Measurements from ENCODE around the gene ADGRL3. TPM values are rescaled to one million over a fixed set of nuclear protein-coding genes. Genes with fewer than 3 reads are reported as not detected.

Gene ADGRL3
- total and polyA plus RNA-seq, 4 donors = 0.07 to 1.7 (median 0.82) TPM

- Histone ChIP-seq H3K9ac (ENCODE audit: low read depth in 1 of 2, low read length in 2 of 2) (no peak overlapping the region), H3K9me3 (ENCODE audit: control insufficient read depth in 4 of 4, low read length in 3 of 4) (no peaks in the 10 kb centered on the region), H3K36me3 (ENCODE audit: control insufficient read depth in 4 of 4, insufficient read depth in 3 of 4, low read depth in 1 of 4, low read length in 3 of 4) (no peaks in the 10 kb centered on the region), H3K27me3 (ENCODE audit: control insufficient read depth in 4 of 4, insufficient read depth in 4 of 4, low read length in 3 of 4) (no peaks in the 10 kb centered on the region), H3K4me1 (ENCODE audit: control insufficient read depth in 4 of 4, insufficient read depth in 4 of 4, low read length in 3 of 4) (no peaks in the 10 kb centered on the region), H3K4me3 (ENCODE audit: low read depth in 1 of 3, low read length in 3 of 3) (no peak overlapping the region), H3K27ac (ENCODE audit: low read depth in 1 of 2, low read length in 2 of 2) (no peak overlapping the region)
- WGBS = 74% methylated on average over 1 of the region's 1 CpG
- TF ChIP-seq JUND (IDR thresholded peaks at IDR 0.05) (no peak), REST (IDR thresholded peaks at IDR 0.05) (no peak), NR2F2 (IDR thresholded peaks at IDR 0.05) (no peak), RXRA (IDR thresholded peaks at IDR 0.05) (no peak), HNF4A (conservative IDR thresholded peaks at IDR 0.05) (no peak), MAX (IDR thresholded peaks at IDR 0.05) (no peak), FOXA2 (IDR thresholded peaks at IDR 0.05) (no peak), ATF3 (IDR thresholded peaks at IDR 0.05) (no peak), TAF1 (conservative IDR thresholded peaks at IDR 0.05) (no peak), HNF4G (IDR thresholded peaks at IDR 0.05) (no peak), EGR1 (IDR thresholded peaks at IDR 0.05; ENCODE audit: low read depth in 2 of 2) (no peak), RAD21 (IDR thresholded peaks at IDR 0.05) (no peak), ZBTB33 (IDR thresholded peaks at IDR 0.05) (no peak), GABPA (IDR thresholded peaks at IDR 0.05 in 1 of 2, conservative IDR thresholded peaks at IDR 0.05 in 1 of 2) (no peak), FOXA1 (IDR thresholded peaks at IDR 0.05) (no peak), CTCF (IDR thresholded peaks at IDR 0.05; ENCODE audit: low read depth, low read length, missing input control) (no peak), YY1 (IDR thresholded peaks at IDR 0.05) (no peak), SP1 (IDR thresholded peaks at IDR 0.05) (no peak)
- no peak for DNase-seq (ENCODE audit: low spot score)
Measured at GRCh38 chr4:61225656-61226055, 25.5 kb downstream of the ADGRL3 start.

Measured in liver (tissue), 9 donors.